HG03139 (cell line): ENCODE measurements around the gene TMEM147.

Experiments
- ATAC-seq: cut with Tn5 transposase; IDR thresholded peaks from one replicate; pipeline ENCODE4 v1.9.1; 2021; ENCODE audit not compliant: unreplicated experiment

Gene TMEM147

GRCh38 chr19:35519291-35519690 is 26.1 kb upstream of the TMEM147 start:
- ATAC-seq = no peak

- ATAC-seq = no peak
These were observed 24.2 kb upstream of the TMEM147 start for GRCh38 chr19:35521124-35521743.

GRCh38 chr19:35522745-35523327 is 22.6 kb upstream of the TMEM147 start:
- ATAC-seq = no peak

GRCh38 chr19:35524181-35524837 is 21.1 kb upstream of the TMEM147 start:
- ATAC-seq = no peak

- ATAC-seq = no peak
These were observed 19.6 kb upstream of the TMEM147 start for GRCh38 chr19:35525873-35526272.

- no peak for ATAC-seq
These were observed 17.0 kb upstream of the TMEM147 start, which contains the start of gene SBSN for GRCh38 chr19:35528218-35529038. SBSN (minus strand) TSS chr19:35528311; CDS start chr19:35528281, 30 bp downstream.

- ATAC-seq = no peak
These were observed 15.9 kb upstream of the TMEM147 start for GRCh38 chr19:35529241-35530218.

GRCh38 chr19:35531291-35531690 is 14.1 kb upstream of the TMEM147 start:
- no peak for ATAC-seq

GRCh38 chr19:35533201-35533821 is 12.1 kb upstream of the TMEM147 start, which contains the start of gene GAPDHS:
GAPDHS (plus strand) TSS chr19:35533456; CDS start chr19:35533528, 72 bp downstream.
- ATAC-seq = no peak

- no peak for ATAC-seq
These were observed 11.5 kb upstream of the TMEM147 start for GRCh38 chr19:35533822-35534392.

- ATAC-seq = no peak
These were observed 10.5 kb upstream of the TMEM147 start for GRCh38 chr19:35534803-35535480.

- no peak for ATAC-seq
These were observed 6.1 kb upstream of the TMEM147 start for GRCh38 chr19:35539314-35539713.

GRCh38 chr19:35539850-35540249 is 5.6 kb upstream of the TMEM147 start:
- ATAC-seq = no peak

- ATAC-seq = no peak
These were observed 5.0 kb upstream of the TMEM147 start for GRCh38 chr19:35540356-35540927.

- ATAC-seq = no peak
These were observed 3.2 kb upstream of the TMEM147 start for GRCh38 chr19:35542209-35542608.

- no peak for ATAC-seq
These were observed 1.9 kb upstream of the TMEM147 start for GRCh38 chr19:35543280-35544109.

GRCh38 chr19:35544110-35544802 is 1.2 kb upstream of the TMEM147 start:
- ATAC-seq = no peak
